ENCODE measurements around the gene CBLN3.
A peak's percentile ranks its signal among the peaks of the same experiment; 100 is the strongest.

CBLN3 gene

DNA sequence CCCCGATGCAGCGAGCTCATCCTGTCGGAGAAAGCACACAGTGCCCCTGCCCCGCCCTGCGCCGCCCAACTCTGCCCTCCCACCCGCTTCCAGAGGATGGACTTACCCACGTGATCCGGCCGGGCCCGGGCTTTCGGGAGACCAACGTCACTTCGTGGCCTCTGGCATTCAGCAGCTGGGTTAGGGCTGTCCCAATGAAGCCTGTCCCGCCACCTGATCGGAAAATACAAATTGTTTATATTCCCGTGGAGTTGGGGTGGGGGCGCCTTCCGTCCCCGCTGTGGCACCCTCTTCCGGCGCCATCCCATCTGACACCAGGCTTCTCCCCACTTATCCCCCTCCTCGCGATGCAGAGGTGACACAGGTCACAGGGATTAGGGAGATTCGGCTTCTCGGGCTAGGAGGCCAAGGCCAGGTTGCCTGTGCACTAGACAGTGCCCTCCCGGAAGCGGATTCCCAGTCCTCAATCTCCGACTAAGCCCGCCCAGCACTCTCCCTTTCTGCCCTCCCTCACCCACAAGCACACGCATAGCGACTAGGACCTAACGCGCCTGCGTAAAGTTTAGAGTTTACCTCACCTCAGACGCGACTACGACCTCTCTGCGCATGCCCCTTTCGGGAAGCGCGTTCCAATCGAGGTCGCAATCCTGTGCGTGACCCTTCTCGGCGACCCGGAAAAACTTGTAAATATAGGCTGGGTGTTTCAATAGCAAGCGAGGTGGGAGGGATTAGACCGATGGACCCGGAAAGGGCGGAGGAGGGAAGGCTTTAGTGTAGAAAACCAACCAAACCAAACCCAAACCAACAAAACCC, 13.0 kb upstream of the CBLN3 start, which contains the start of gene SDR39U1 (continued):
- TF ChIP-seq CTCF (tag by site-specific recombination; IDR thresholded peaks at IDR 0.05) (0 out of 2 replicates have a peak, but pooled peaks have one; percentile 36), ZNF768 (tag by site-specific recombination; IDR thresholded peaks at IDR 0.05) (no peak), ZNF19 (tag by site-specific recombination; IDR thresholded peaks at IDR 0.05; ENCODE audit: low read depth) (no peak), ZNF174 (tag by site-specific recombination; IDR thresholded peaks at IDR 0.05) (no peak), ZNF785 (tag by site-specific recombination; IDR thresholded peaks at IDR 0.05) (no peak), ZNF624 (tag by site-specific recombination; IDR thresholded peaks at IDR 0.05) (no peak), ZSCAN30 (tag by site-specific recombination; IDR thresholded peaks at IDR 0.05) (peak; percentile 81), ZNF747 (tag by site-specific recombination; IDR thresholded peaks at IDR 0.05) (no peak), ZNF366 (tag by site-specific recombination; conservative IDR thresholded peaks at IDR 0.05) (no peak; the same call in 1 of the 2 replicates), ZNF571 (tag by site-specific recombination; IDR thresholded peaks at IDR 0.05) (no peak), HOXD13 (CRISPR knock-in tag; IDR thresholded peaks at IDR 0.05; ENCODE audit: borderline replicate concordance) (peak; percentile 93), ZNF660 (tag by site-specific recombination; IDR thresholded peaks at IDR 0.05) (peak; percentile 33), ZNF692 (tag by site-specific recombination; IDR thresholded peaks at IDR 0.05) (0 out of 2 replicates have a peak, but pooled peaks have one; percentile 83), ZNF311 (tag by site-specific recombination; IDR thresholded peaks at IDR 0.05; ENCODE audit: borderline replicate concordance) (no peak), ZNF580 (tag by site-specific recombination; IDR thresholded peaks at IDR 0.05) (no peak), MYNN (tag by site-specific recombination; IDR thresholded peaks at IDR 0.05; ENCODE audit: borderline replicate concordance) (no peak), ZNF239 (tag by site-specific recombination; IDR thresholded peaks at IDR 0.05) (no peak), ZNF677 (tag by site-specific recombination; IDR thresholded peaks at IDR 0.05) (no peak), KLF16 (tag by site-specific recombination; IDR thresholded peaks at IDR 0.05) (peak; percentile 38; the same call in 1 of the 2 replicates)
- TF ChIP-seq, protein P1, sequence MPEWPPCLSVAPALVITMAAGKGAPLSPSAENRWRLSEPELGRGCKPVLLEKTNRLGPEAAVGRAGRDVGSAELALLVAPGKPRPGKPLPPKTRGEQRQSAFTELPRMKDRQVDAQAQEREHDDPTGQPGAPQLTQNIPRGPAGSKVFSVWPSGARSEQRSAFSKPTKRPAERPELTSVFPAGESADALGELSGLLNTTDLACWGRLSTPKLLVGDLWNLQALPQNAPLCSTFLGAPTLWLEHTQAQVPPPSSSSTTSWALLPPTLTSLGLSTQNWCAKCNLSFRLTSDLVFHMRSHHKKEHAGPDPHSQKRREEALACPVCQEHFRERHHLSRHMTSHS (tag by site-specific recombination; IDR thresholded peaks at IDR 0.05): no peak
- TF ChIP-seq, protein P2, sequence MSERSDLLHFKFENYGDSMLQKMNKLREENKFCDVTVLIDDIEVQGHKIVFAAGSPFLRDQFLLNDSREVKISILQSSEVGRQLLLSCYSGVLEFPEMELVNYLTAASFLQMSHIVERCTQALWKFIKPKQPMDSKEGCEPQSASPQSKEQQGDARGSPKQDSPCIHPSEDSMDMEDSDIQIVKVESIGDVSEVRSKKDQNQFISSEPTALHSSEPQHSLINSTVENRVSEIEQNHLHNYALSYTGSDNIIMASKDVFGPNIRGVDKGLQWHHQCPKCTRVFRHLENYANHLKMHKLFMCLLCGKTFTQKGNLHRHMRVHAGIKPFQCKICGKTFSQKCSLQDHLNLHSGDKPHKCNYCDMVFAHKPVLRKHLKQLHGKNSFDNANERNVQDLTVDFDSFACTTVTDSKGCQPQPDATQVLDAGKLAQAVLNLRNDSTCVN (tag by site-specific recombination; optimal IDR thresholded peaks at IDR 0.05): peak; percentile 82
- TF ChIP-seq, protein P3, sequence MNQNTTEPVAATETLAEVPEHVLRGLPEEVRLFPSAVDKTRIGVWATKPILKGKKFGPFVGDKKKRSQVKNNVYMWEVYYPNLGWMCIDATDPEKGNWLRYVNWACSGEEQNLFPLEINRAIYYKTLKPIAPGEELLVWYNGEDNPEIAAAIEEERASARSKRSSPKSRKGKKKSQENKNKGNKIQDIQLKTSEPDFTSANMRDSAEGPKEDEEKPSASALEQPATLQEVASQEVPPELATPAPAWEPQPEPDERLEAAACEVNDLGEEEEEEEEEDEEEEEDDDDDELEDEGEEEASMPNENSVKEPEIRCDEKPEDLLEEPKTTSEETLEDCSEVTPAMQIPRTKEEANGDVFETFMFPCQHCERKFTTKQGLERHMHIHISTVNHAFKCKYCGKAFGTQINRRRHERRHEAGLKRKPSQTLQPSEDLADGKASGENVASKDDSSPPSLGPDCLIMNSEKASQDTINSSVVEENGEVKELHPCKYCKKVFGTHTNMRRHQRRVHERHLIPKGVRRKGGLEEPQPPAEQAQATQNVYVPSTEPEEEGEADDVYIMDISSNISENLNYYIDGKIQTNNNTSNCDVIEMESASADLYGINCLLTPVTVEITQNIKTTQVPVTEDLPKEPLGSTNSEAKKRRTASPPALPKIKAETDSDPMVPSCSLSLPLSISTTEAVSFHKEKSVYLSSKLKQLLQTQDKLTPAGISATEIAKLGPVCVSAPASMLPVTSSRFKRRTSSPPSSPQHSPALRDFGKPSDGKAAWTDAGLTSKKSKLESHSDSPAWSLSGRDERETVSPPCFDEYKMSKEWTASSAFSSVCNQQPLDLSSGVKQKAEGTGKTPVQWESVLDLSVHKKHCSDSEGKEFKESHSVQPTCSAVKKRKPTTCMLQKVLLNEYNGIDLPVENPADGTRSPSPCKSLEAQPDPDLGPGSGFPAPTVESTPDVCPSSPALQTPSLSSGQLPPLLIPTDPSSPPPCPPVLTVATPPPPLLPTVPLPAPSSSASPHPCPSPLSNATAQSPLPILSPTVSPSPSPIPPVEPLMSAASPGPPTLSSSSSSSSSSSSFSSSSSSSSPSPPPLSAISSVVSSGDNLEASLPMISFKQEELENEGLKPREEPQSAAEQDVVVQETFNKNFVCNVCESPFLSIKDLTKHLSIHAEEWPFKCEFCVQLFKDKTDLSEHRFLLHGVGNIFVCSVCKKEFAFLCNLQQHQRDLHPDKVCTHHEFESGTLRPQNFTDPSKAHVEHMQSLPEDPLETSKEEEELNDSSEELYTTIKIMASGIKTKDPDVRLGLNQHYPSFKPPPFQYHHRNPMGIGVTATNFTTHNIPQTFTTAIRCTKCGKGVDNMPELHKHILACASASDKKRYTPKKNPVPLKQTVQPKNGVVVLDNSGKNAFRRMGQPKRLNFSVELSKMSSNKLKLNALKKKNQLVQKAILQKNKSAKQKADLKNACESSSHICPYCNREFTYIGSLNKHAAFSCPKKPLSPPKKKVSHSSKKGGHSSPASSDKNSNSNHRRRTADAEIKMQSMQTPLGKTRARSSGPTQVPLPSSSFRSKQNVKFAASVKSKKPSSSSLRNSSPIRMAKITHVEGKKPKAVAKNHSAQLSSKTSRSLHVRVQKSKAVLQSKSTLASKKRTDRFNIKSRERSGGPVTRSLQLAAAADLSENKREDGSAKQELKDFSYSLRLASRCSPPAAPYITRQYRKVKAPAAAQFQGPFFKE (tag by site-specific recombination; IDR thresholded peaks at IDR 0.05; ENCODE audit: borderline replicate concordance): no peak
- TF ChIP-seq, protein P4, sequence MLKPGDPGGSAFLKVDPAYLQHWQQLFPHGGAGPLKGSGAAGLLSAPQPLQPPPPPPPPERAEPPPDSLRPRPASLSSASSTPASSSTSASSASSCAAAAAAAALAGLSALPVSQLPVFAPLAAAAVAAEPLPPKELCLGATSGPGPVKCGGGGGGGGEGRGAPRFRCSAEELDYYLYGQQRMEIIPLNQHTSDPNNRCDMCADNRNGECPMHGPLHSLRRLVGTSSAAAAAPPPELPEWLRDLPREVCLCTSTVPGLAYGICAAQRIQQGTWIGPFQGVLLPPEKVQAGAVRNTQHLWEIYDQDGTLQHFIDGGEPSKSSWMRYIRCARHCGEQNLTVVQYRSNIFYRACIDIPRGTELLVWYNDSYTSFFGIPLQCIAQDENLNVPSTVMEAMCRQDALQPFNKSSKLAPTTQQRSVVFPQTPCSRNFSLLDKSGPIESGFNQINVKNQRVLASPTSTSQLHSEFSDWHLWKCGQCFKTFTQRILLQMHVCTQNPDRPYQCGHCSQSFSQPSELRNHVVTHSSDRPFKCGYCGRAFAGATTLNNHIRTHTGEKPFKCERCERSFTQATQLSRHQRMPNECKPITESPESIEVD (tag by site-specific recombination; IDR thresholded peaks at IDR 0.05): no peak
